Esophagus muscularis mucosa (tissue), 4 donors: ENCODE results near the gene CFAP99.

Source experiments
- EP300 ChIP-seq: sonication (generic); formaldehyde crosslinking; IDR thresholded peaks from one replicate; pipeline ENCODE4 v1.6.1; 2017; ENCODE audit warnings: antibody characterized with exemption
- POLR2A ChIP-seq: fragments of 450-650 bp; IDR thresholded peaks from one replicate; pipeline ENCODE4 v1.6.1; 2017; ENCODE audit warnings: antibody characterized with exemption, moderate library complexity, mild to moderate bottlenecking, low read depth
- TF ChIP-seq, protein P1 (sequence below), 3 experiments: fragments of 200-600 bp in 2 of 3; fragments of 450-650 bp in 1 of 3; sonication (generic) in 2 of 3; IDR thresholded peaks; one replicate each; pipeline ENCODE4 v1.5.1; 2017 to 2019; ENCODE audit warnings: antibody characterized with exemption in 3 of 3, mild to moderate bottlenecking in 2 of 3, moderate library complexity in 1 of 3

DNA sequence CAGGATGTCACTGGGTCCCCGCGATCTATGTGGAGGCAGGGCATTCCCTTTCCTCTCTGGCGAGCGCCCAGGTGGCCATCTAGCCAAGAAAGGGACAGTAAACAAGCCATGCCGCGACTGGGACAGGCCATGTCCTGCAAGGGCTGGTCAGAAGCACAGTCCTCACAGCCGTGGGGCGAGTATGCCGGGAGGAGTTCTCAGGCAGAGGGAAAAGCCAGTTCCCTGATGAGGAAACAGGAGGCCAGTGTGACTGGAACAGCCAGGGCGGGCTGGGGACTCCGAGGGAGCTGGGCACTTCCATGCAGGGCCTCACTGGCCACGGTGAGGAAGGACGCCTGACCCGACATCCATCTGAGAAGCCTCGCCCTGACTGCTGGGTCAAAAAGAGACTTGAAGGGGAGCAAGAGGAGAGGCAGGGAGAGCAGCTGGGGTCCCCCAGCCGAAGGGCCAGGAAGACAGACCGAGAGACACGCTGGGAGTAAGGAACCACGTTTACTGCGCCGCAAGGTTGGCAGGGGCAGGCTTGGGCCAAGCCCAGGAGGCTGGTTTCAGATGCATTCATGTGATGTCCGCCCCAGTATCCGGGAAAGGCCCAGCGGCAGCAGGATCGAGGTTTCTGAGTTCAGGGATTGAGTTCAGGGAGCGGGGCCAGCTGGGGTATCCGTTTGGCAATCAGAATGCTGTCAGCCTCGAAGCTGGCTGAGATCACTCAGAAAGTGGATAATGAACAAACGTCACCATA is 15.0 kb downstream of the CFAP99 start:
- TF ChIP-seq POLR2A (no peak), EP300 (no peak)
- TF ChIP-seq, protein P1, sequence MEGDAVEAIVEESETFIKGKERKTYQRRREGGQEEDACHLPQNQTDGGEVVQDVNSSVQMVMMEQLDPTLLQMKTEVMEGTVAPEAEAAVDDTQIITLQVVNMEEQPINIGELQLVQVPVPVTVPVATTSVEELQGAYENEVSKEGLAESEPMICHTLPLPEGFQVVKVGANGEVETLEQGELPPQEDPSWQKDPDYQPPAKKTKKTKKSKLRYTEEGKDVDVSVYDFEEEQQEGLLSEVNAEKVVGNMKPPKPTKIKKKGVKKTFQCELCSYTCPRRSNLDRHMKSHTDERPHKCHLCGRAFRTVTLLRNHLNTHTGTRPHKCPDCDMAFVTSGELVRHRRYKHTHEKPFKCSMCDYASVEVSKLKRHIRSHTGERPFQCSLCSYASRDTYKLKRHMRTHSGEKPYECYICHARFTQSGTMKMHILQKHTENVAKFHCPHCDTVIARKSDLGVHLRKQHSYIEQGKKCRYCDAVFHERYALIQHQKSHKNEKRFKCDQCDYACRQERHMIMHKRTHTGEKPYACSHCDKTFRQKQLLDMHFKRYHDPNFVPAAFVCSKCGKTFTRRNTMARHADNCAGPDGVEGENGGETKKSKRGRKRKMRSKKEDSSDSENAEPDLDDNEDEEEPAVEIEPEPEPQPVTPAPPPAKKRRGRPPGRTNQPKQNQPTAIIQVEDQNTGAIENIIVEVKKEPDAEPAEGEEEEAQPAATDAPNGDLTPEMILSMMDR (IDR thresholded peaks at IDR 0.05): no peak
